Thoracic aorta (tissue), 2 donors: ENCODE results near the gene FAM209A. TPM values are rescaled to one million over a fixed set of nuclear protein-coding genes. Genes with fewer than 3 reads are reported as not detected.
"Not testable (repeated sequence)": the region's sequence is repeated elsewhere in the genome, so short reads cannot be mapped to it uniquely, and the experiment has no call there.

Source experiments
- ATAC-seq: fragments of 150-250 bp; one replicate; pipeline ENCODE4 v1.8.0; 2017; ENCODE audit warnings: low read depth; ENCODE audit not compliant: insufficient number of reproducible peaks, low FRiP score
- DNase-seq: peaks from one replicate; pipeline ENCODE4 v3.0.0-alpha.2; 2020; ENCODE audit warnings: low spot score
- H3K27ac ChIP-seq, 2 donors: fragments of 200-600 bp; sonication (generic); 1 replicate in 1 of 2; 2 replicates in 1 of 2; pipeline ENCODE4 v1.5.1; 2016; ENCODE audit warnings: mild to moderate bottlenecking in 2 of 2, moderate library complexity in 2 of 2
- H3K27me3 ChIP-seq: fragments of 200-600 bp; sonication (generic); replicated peaks from 2 replicates; pipeline ENCODE4 v1.6.0; 2016; ENCODE audit warnings: mild to moderate bottlenecking; ENCODE audit not compliant: insufficient read depth
- H3K36me3 ChIP-seq: fragments of 200-600 bp; sonication (generic); one replicate; pipeline ENCODE4 v1.5.1; 2016
- H3K4me1 ChIP-seq, 2 donors: fragments of 200-600 bp; sonication (generic); 1 replicate in 1 of 2; 2 replicates in 1 of 2; pipeline versions ENCODE4 v1.5.1 to v1.6.0; 2016; ENCODE audit warnings: low read depth in 2 of 2, mild to moderate bottlenecking in 1 of 2; ENCODE audit not compliant: control insufficient read depth in 1 of 2
- H3K4me3 ChIP-seq: fragments of 200-600 bp; sonication (generic); 2 replicates; pipeline ENCODE4 v1.5.1; 2016; ENCODE audit warnings: mild to moderate bottlenecking
- H3K9me3 ChIP-seq: fragments of 200-600 bp; sonication (generic); 2 replicates; pipeline ENCODE4 v1.5.1; 2016
- CTCF ChIP-seq: fragments of 200-600 bp; sonication (generic); IDR thresholded peaks from one replicate; pipeline ENCODE4 v1.5.1; 2019; ENCODE audit warnings: antibody characterized with exemption
- total RNA-seq, 2 donors: library from RNA; depleted of rRNA; stranded (reverse); fragments of >200 nt; gene quantifications; one replicate each; pipeline versions ENCODE4 v1.1.0 to v1.2.3, GENCODE V29; 2016

Gene FAM209A
- total RNA-seq, 2 donors from 2014 or later, result not detected

- H3K27me3 ChIP-seq, result no peaks in the 10 kb centered on the region
- no peak for TF ChIP-seq CTCF
- H3K9me3 ChIP-seq, result peaks cover 20% of the 10 kb centered on the region
- peaks cover 39% of the 10 kb centered on the region for H3K36me3 ChIP-seq
- no peaks in the 10 kb centered on the region for H3K4me1 ChIP-seq
- H3K27ac ChIP-seq, result no peak overlapping the region
- no peak for DNase-seq
- ATAC-seq, result no peak
- H3K4me3 ChIP-seq, result no peak overlapping the region
These were observed 4.4 kb upstream of the FAM209A start for GRCh38 chr20:56520180-56520579.

GRCh38 chr20:56520746-56521354 is 3.7 kb upstream of the FAM209A start:
- not testable (repeated sequence) for H3K4me3 ChIP-seq, DNase-seq, ATAC-seq, H3K27me3 ChIP-seq, H3K27ac ChIP-seq, H3K4me1 ChIP-seq
- Histone ChIP-seq H3K9me3 (peaks cover 20% of the 10 kb centered on the region), H3K36me3 (peaks cover 39% of the 10 kb centered on the region)

GRCh38 chr20:56522311-56522710 is 2.2 kb upstream of the FAM209A start:
- no peak overlapping the region for H3K27ac ChIP-seq

GRCh38 chr20:56527521-56527920 is 3.0 kb downstream of the FAM209A start:
- no peaks in the 10 kb centered on the region for H3K27me3 ChIP-seq
- TF ChIP-seq CTCF, result no peak
- ATAC-seq, result no peak

More at GRCh38 chr20:56522311-56522710, 2.2 kb upstream of the FAM209A start:
- DNase-seq (no peak), ATAC-seq (no peak)
- H3K4me3 ChIP-seq, result no peak overlapping the region
- peaks cover 20% of the 10 kb centered on the region for H3K9me3 ChIP-seq
- TF ChIP-seq CTCF, result no peak
- H3K36me3 ChIP-seq, result peaks cover 34% of the 10 kb centered on the region
- H3K4me1 ChIP-seq, result no peaks in the 10 kb centered on the region
- no peaks in the 10 kb centered on the region for H3K27me3 ChIP-seq

GRCh38 chr20:56532946-56533345 is 8.4 kb downstream of the FAM209A start, which contains the start of gene FAM209B:
Gene FAM209B, plus strand, starts transcription at chr20:56533246. Its CDS starts 96 bp downstream, at chr20:56533342.
- ATAC-seq, H3K9me3 ChIP-seq, H3K4me1 ChIP-seq, H3K36me3 ChIP-seq, H3K27ac ChIP-seq, H3K27me3 ChIP-seq, DNase-seq, H3K4me3 ChIP-seq: not testable (repeated sequence)

More at GRCh38 chr20:56527521-56527920, 3.0 kb downstream of the FAM209A start:
- Histone ChIP-seq H3K36me3 (no peaks in the 10 kb centered on the region), H3K4me3 (no peak overlapping the region), H3K9me3 (no peaks in the 10 kb centered on the region), H3K27ac (no peak overlapping the region), H3K4me1 (no peaks in the 10 kb centered on the region)
- no peak for DNase-seq

- Histone ChIP-seq H3K27ac (no peak overlapping the region), H3K9me3 (no peaks in the 10 kb centered on the region), H3K4me3 (no peak overlapping the region), H3K27me3 (no peaks in the 10 kb centered on the region), H3K4me1 (no peaks in the 10 kb centered on the region), H3K36me3 (no peaks in the 10 kb centered on the region)
- DNase-seq (no peak), ATAC-seq (no peak)
- no peak for TF ChIP-seq CTCF
These were observed 13.5 kb downstream of the FAM209A start for GRCh38 chr20:56537997-56538396.
